Type B pancreatic cell (in vitro differentiated cells): Measurements from ENCODE around the gene DNAJC21. TPM values are rescaled to one million over a fixed set of nuclear protein-coding genes. Genes with fewer than 3 reads are reported as not detected.
A peak's percentile ranks its signal among the peaks of the same experiment; 100 is the strongest.

Experiments
- DNase-seq: peaks from one replicate; pipeline ENCODE4 v3.0.0; 2021; ENCODE audit warnings: mixed read lengths; ENCODE audit not compliant: unreplicated experiment; ENCODE audit errors: extremely low spot score
- H3K27ac Mint-ChIP-seq: 2 replicates; pipeline ENCODE4 v1.8.0; 2021; ENCODE audit warnings: mild to moderate bottlenecking, mixed read lengths
- H3K27me3 Mint-ChIP-seq: 2 replicates; pipeline ENCODE4 v1.8.0; 2021; ENCODE audit warnings: mixed read lengths
- H3K36me3 Mint-ChIP-seq: 2 replicates; pipeline ENCODE4 v1.8.0; 2021; ENCODE audit warnings: mixed read lengths
- H3K4me1 Mint-ChIP-seq: one replicate; pipeline ENCODE4 v1.8.0; 2021; ENCODE audit warnings: mixed read lengths; ENCODE audit not compliant: unreplicated experiment
- H3K4me3 Mint-ChIP-seq: 2 replicates; pipeline ENCODE4 v1.8.0; 2021; ENCODE audit warnings: mild to moderate bottlenecking, mixed read lengths
- H3K9me3 Mint-ChIP-seq: 2 replicates; pipeline ENCODE4 v1.8.0; 2021; ENCODE audit warnings: mixed read lengths
- CTCF ChIP-seq: fragments of 200-600 bp; sonication (generic); conservative IDR thresholded peaks from 2 replicates; pipeline ENCODE4 v1.5.0; 2021; ENCODE audit warnings: antibody characterized with exemption, mild to moderate bottlenecking
- total RNA-seq: library from RNA; stranded (reverse); gene quantifications from 2 replicates; pipeline ENCODE4 v1.2.1, GENCODE V29; 2021; ENCODE audit warnings: low replicate concordance

Gene DNAJC21
- total RNA-seq, 1 donor from 2014 or later: 46.6 TPM

GRCh38 chr5:34923694-34924461, 5.5 kb upstream of the DNAJC21 start:
- no peak for DNase-seq
- Mint-ChIP-seq H3K27me3 (no peaks in the 10 kb centered on the region), H3K27ac (peak overlapping the region; percentile 86), H3K9me3 (no peaks in the 10 kb centered on the region), H3K4me3 (peak overlapping the region; percentile 53), H3K4me1 (peaks cover 2% of the 10 kb centered on the region), H3K36me3 (peaks cover 26% of the 10 kb centered on the region)
- TF ChIP-seq CTCF: no peak

GRCh38 chr5:34924462-34924765, 4.9 kb upstream of the DNAJC21 start:
- TF ChIP-seq CTCF: no peak
- Mint-ChIP-seq H3K4me3 (no peak overlapping the region), H3K4me1 (peaks cover 5% of the 10 kb centered on the region), H3K9me3 (no peaks in the 10 kb centered on the region), H3K36me3 (peaks cover 26% of the 10 kb centered on the region), H3K27me3 (no peaks in the 10 kb centered on the region), H3K27ac (peak overlapping the region; percentile 86)
- DNase-seq: no peak

- Mint-ChIP-seq H3K4me3 (no peak overlapping the region), H3K4me1 (peaks cover 13% of the 10 kb centered on the region), H3K36me3 (peaks cover 20% of the 10 kb centered on the region), H3K27ac (no peak overlapping the region), H3K27me3 (no peaks in the 10 kb centered on the region), H3K9me3 (no peaks in the 10 kb centered on the region)
- TF ChIP-seq CTCF: no peak
- no peak for DNase-seq
Observed at GRCh38 chr5:34926318-34926888, 3.0 kb upstream of the DNAJC21 start.

GRCh38 chr5:34927785-34928184, 1.6 kb upstream of the DNAJC21 start:
- no peak overlapping the region for H3K4me3 Mint-ChIP-seq
- H3K4me1 Mint-ChIP-seq: peaks cover 17% of the 10 kb centered on the region
- H3K27ac Mint-ChIP-seq: no peak overlapping the region
- H3K9me3 Mint-ChIP-seq: no peaks in the 10 kb centered on the region
- no peak for DNase-seq
- no peak for TF ChIP-seq CTCF
- peaks cover 18% of the 10 kb centered on the region for H3K36me3 Mint-ChIP-seq
- no peaks in the 10 kb centered on the region for H3K27me3 Mint-ChIP-seq

GRCh38 chr5:34928267-34928666, 1.1 kb upstream of the DNAJC21 start:
- Mint-ChIP-seq H3K36me3 (peaks cover 17% of the 10 kb centered on the region), H3K4me1 (peaks cover 17% of the 10 kb centered on the region), H3K27ac (no peak overlapping the region), H3K9me3 (no peaks in the 10 kb centered on the region), H3K4me3 (peak overlapping the region; percentile 93), H3K27me3 (no peaks in the 10 kb centered on the region)
- TF ChIP-seq CTCF: no peak
- no peak for DNase-seq
